GM23338 (cell line): ENCODE measurements around the gene DGKE.

Experiments
- CTCF ChIP-seq, 2 experiments: fragments of 200-600 bp in 1 of 2; sonication (generic) in 1 of 2; conservative IDR thresholded peaks; 2 replicates each; pipeline versions ENCODE4 v1.5.1 to v1.6.1; 2016 to 2017; ENCODE audit warnings: antibody characterized with exemption in 2 of 2, low read depth in 2 of 2, mild to moderate bottlenecking in 2 of 2, moderate library complexity in 1 of 2
- JUNB ChIP-seq: IDR thresholded peaks from one replicate; pipeline ENCODE4 v1.6.1; 2016; ENCODE audit warnings: antibody characterized with exemption; ENCODE audit not compliant: unreplicated experiment
- REST ChIP-seq: IDR thresholded peaks from one replicate; pipeline ENCODE4 v1.6.1; 2018; ENCODE audit warnings: antibody characterized with exemption; ENCODE audit not compliant: unreplicated experiment

DNA sequence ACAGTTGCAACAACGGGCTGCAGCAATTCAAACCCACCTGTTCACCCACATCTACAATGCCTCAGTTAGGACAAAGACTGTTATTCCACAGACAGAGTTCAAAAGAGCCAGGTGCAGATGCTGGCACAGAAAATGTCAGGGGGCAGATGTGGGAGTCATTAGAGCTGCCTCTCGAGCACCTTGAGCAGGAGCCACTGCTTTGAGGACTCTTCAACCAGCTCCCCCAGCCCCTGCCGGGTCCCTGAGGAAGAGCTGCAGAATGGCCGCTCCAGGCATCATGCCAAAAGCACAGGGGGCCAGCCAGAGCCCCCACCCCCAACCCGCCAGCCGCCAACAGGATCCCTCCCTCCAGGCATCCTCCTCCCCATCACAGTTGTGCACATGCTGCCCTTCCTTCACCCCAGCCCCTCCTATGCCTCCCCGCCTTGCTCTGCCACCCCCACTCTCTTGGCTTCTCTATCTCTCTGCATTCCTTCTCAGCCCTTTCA lies 21.0 kb upstream of the DGKE start:
- TF ChIP-seq CTCF (conservative IDR thresholded peaks at IDR 0.05; ENCODE audit: low read depth in 2 of 2) (no peak), REST (no peak), JUNB (no peak)
